Ascending aorta (tissue), 2 donors: ENCODE data around the gene DPYD. TPM values are rescaled to one million over a fixed set of nuclear protein-coding genes. Genes with fewer than 3 reads are reported as not detected.

ENCODE experiments used
- DNase-seq, 2 donors: peaks; one replicate each; pipeline ENCODE4 v3.0.0-alpha.2; 2019; ENCODE audit warnings: low spot score in 2 of 2
- H3K27ac ChIP-seq, 2 donors: fragments of 200-600 bp; sonication (generic); one replicate each; pipeline ENCODE4 v1.5.1; 2016 to 2017; ENCODE audit warnings: mild to moderate bottlenecking in 1 of 2
- H3K27me3 ChIP-seq: fragments of 200-600 bp; sonication (generic); one replicate; pipeline ENCODE4 v1.5.1; 2017
- H3K36me3 ChIP-seq, 2 donors: fragments of 200-600 bp; sonication (generic); one replicate each; pipeline ENCODE4 v1.5.1; 2016
- H3K4me1 ChIP-seq, 2 donors: fragments of 200-600 bp; sonication (generic); one replicate each; pipeline ENCODE4 v1.5.1; 2016 to 2017; ENCODE audit warnings: mild to moderate bottlenecking in 1 of 2
- H3K4me3 ChIP-seq, 2 donors: fragments of 200-600 bp; sonication (generic); one replicate each; pipeline ENCODE4 v1.5.1; 2016 to 2017; ENCODE audit warnings: mild to moderate bottlenecking in 1 of 2
- H3K9me3 ChIP-seq, 2 donors: fragments of 200-600 bp; sonication (generic); one replicate each; pipeline ENCODE4 v1.5.1; 2016
- CTCF ChIP-seq, 3 experiments: fragments of 200-600 bp in 2 of 3; fragments of 450-650 bp in 1 of 3; sonication (generic) in 2 of 3; IDR thresholded peaks; one replicate each; pipeline ENCODE4 v1.5.1; 2016 to 2019; ENCODE audit warnings: antibody characterized with exemption in 3 of 3, mild to moderate bottlenecking in 1 of 3, moderate library complexity in 1 of 3
- intact Hi-C: fragments of 100-400 bp; cut with DNase I; formaldehyde crosslinking; loops from one replicate; pipeline ENCODE4 v1.15.1; 2023
- total RNA-seq: library from RNA; depleted of rRNA; stranded (reverse); fragments of >200 nt; gene quantifications from one replicate; pipeline ENCODE4 v1.1.0, GENCODE V29; 2016

The DPYD gene
- total RNA-seq, 1 donor from 2014 or later: 22.9 TPM

- no peak for DNase-seq
- H3K27ac ChIP-seq: no peak overlapping the region
- H3K9me3 ChIP-seq: no peaks in the 10 kb centered on the region
- H3K4me3 ChIP-seq: no peak overlapping the region
- intact Hi-C loops: no loop called here
- no peaks in the 10 kb centered on the region for H3K27me3 ChIP-seq
- no peak for TF ChIP-seq CTCF (IDR thresholded peaks at IDR 0.05)
- H3K4me1 ChIP-seq: no peaks in the 10 kb centered on the region
- no peaks in the 10 kb centered on the region for H3K36me3 ChIP-seq
Measured at GRCh38 chr1:97767381-97767780, 153.5 kb downstream of the DPYD start.

GRCh38 chr1:97764991-97765390 is 155.8 kb downstream of the DPYD start:
- no peaks in the 10 kb centered on the region for H3K27me3 ChIP-seq
- no peaks in the 10 kb centered on the region for H3K36me3 ChIP-seq
- no peak for DNase-seq
- H3K27ac ChIP-seq: no peak overlapping the region
- no peaks in the 10 kb centered on the region for H3K4me1 ChIP-seq
- no peak for TF ChIP-seq CTCF (IDR thresholded peaks at IDR 0.05)
- no peak overlapping the region for H3K4me3 ChIP-seq
- H3K9me3 ChIP-seq: no peaks in the 10 kb centered on the region
- intact Hi-C loops: no loop called here

GRCh38 chr1:97761637-97762036 is 159.2 kb downstream of the DPYD start:
- no peak overlapping the region for H3K27ac ChIP-seq
- peaks cover 6 to 9% of the 10 kb centered on the region in 2 donors for H3K4me1 ChIP-seq
- DNase-seq: no peak
- TF ChIP-seq CTCF (IDR thresholded peaks at IDR 0.05): no peak
- intact Hi-C loops: no loop called here
- no peaks in the 10 kb centered on the region for H3K27me3 ChIP-seq
- H3K36me3 ChIP-seq: no peaks in the 10 kb centered on the region
- H3K9me3 ChIP-seq: no peaks in the 10 kb centered on the region
- H3K4me3 ChIP-seq: no peak overlapping the region

GRCh38 chr1:97759078-97759477 is 161.8 kb downstream of the DPYD start:
- Histone ChIP-seq H3K4me3 (no peak overlapping the region), H3K27me3 (no peaks in the 10 kb centered on the region), H3K27ac (no peak overlapping the region), H3K4me1 (peaks cover 6 to 9% of the 10 kb centered on the region in 2 donors), H3K36me3 (no peaks in the 10 kb centered on the region), H3K9me3 (no peaks in the 10 kb centered on the region)
- TF ChIP-seq CTCF (IDR thresholded peaks at IDR 0.05): no peak
- intact Hi-C loops: no loop called here
- DNase-seq: no peak

- H3K27me3 ChIP-seq: no peaks in the 10 kb centered on the region
- H3K9me3 ChIP-seq: no peaks in the 10 kb centered on the region
- no peaks in the 10 kb centered on the region for H3K36me3 ChIP-seq
- H3K27ac ChIP-seq: no peak overlapping the region
- intact Hi-C loops: no loop called here
- TF ChIP-seq CTCF (IDR thresholded peaks at IDR 0.05): no peak
- H3K4me3 ChIP-seq: no peak overlapping the region
- H3K4me1 ChIP-seq: peaks cover 6 to 9% of the 10 kb centered on the region in 2 donors
- no peak for DNase-seq
Measured at GRCh38 chr1:97758541-97759057, 162.2 kb downstream of the DPYD start.

GRCh38 chr1:97745912-97746311 is 174.9 kb downstream of the DPYD start:
- Histone ChIP-seq H3K27ac (no peak overlapping the region), H3K4me1 (no peaks in the 10 kb centered on the region), H3K9me3 (no peaks in the 10 kb centered on the region), H3K36me3 (no peaks in the 10 kb centered on the region), H3K27me3 (no peaks in the 10 kb centered on the region), H3K4me3 (no peak overlapping the region)
- intact Hi-C loops: no loop called here
- TF ChIP-seq CTCF (IDR thresholded peaks at IDR 0.05): no peak
- no peak for DNase-seq
